C4-2B (cell line): ENCODE measurements around the gene BARHL1.

Source experiments
- H3K27ac ChIP-seq: fragments of 450-650 bp; 2 replicates; pipeline ENCODE4 v1.5.1; 2017
- CTCF ChIP-seq: fragments of 450-650 bp; conservative IDR thresholded peaks from 2 replicates; pipeline ENCODE4 v1.5.1; 2017; ENCODE audit warnings: mild to moderate bottlenecking
- ZFX ChIP-seq: fragments of 450-650 bp; IDR thresholded peaks from 2 replicates; pipeline ENCODE4 v1.6.1; 2017

BARHL1 gene

GRCh38 chr9:132616725-132617124, 34.3 kb downstream of the BARHL1 start:
- TF ChIP-seq ZFX, result no peak
- no peak for TF ChIP-seq CTCF
- no peak overlapping the region for H3K27ac ChIP-seq

GRCh38 chr9:132622159-132622558, 39.8 kb downstream of the BARHL1 start:
- TF ChIP-seq CTCF, result no peak
- TF ChIP-seq ZFX, result no peak
- H3K27ac ChIP-seq, result no peak overlapping the region

GRCh38 chr9:132626285-132626684, 43.9 kb downstream of the BARHL1 start:
- no peak overlapping the region for H3K27ac ChIP-seq
- TF ChIP-seq CTCF (no peak), ZFX (no peak)

GRCh38 chr9:132627106-132627505, 44.7 kb downstream of the BARHL1 start:
- TF ChIP-seq ZFX (no peak), CTCF (no peak)
- H3K27ac ChIP-seq, result no peak overlapping the region

GRCh38 chr9:132627594-132627993, 45.2 kb downstream of the BARHL1 start:
- TF ChIP-seq CTCF (no peak), ZFX (no peak)
- H3K27ac ChIP-seq, result no peak overlapping the region

GRCh38 chr9:132628746-132629145, 46.3 kb downstream of the BARHL1 start:
- TF ChIP-seq ZFX (no peak), CTCF (no peak)
- H3K27ac ChIP-seq, result no peak overlapping the region

- H3K27ac ChIP-seq, result no peak overlapping the region
- TF ChIP-seq ZFX (no peak), CTCF (no peak)
These were observed 47.7 kb downstream of the BARHL1 start for GRCh38 chr9:132630116-132630515.
